SK-N-SH (cell line): ENCODE measurements around the gene STX18. TPM values are rescaled to one million over a fixed set of nuclear protein-coding genes. Genes with fewer than 3 reads are reported as not detected.

Experiments
- CTCF ChIA-PET: fragments of 300-600, 350-600 bp; formaldehyde crosslinking; extraction: SDS; loops from one replicate; lab custom pipeline; 2021; lab: Yijun Ruan, JAX
- POLR2A ChIA-PET: fragments of 350-600 bp; sonication (Branson Sonifier 250); formaldehyde crosslinking; extraction: SDS; loops from one replicate; lab custom pipeline; 2020; ENCODE audit warnings: antibody characterized with exemption, inconsistent platforms; lab: Yijun Ruan, JAX
- DNase-seq: peaks from one replicate; pipeline ENCODE4 v3.0.0; 2012
- H2AFZ ChIP-seq: fragments of 200-600 bp; sonication (generic); 2 replicates; pipeline ENCODE4 v1.8.1; 2016; ENCODE audit warnings: antibody characterized with exemption, mild to moderate bottlenecking, low read depth
- H3F3A ChIP-seq: fragments of 200-600 bp; sonication (generic); replicated peaks from 2 replicates; pipeline ENCODE3; 2016; ENCODE audit warnings: antibody characterized with exemption, mild to moderate bottlenecking; ENCODE audit not compliant: insufficient read depth
- H3K27ac ChIP-seq, 2 experiments: fragments of 200-500 bp in 1 of 2; fragments of 200-600 bp in 1 of 2; sonication (Bioruptor generic) in 1 of 2; sonication (generic), shearing (Covaris generic) in 1 of 2; 2 replicates each; pipeline versions ENCODE4 v1.5.1 to v1.6.1; 2014 to 2016; ENCODE audit warnings: low read depth in 2 of 2, inconsistent platforms in 1 of 2, low read length in 1 of 2, mild to moderate bottlenecking in 1 of 2, mixed read lengths in 1 of 2
- H3K27me3 ChIP-seq: fragments of 200-600 bp; sonication (generic), shearing (Covaris generic); 2 replicates; pipeline ENCODE4 v1.6.1; 2016; ENCODE audit warnings: mixed run types; ENCODE audit not compliant: insufficient read depth
- H3K36me3 ChIP-seq, 2 experiments: fragments of 200-500 bp in 1 of 2; fragments of 200-600 bp in 1 of 2; sonication (Bioruptor generic) in 1 of 2; sonication (generic) in 1 of 2; replicated peaks in 1 of 2; 2 replicates each; pipeline versions ENCODE3 to v1.5.1; 2014 to 2016; ENCODE audit warnings: low read length in 1 of 2, mild to moderate bottlenecking in 1 of 2; ENCODE audit not compliant: insufficient read depth in 2 of 2, control insufficient read depth in 1 of 2
- H3K4me1 ChIP-seq, 2 experiments: fragments of 200-500 bp in 1 of 2; fragments of 200-600 bp in 1 of 2; sonication (Bioruptor generic) in 1 of 2; sonication (generic), shearing (Covaris generic) in 1 of 2; 2 replicates each; pipeline versions ENCODE4 v1.5.1 to v1.6.1; 2014 to 2016; ENCODE audit warnings: low read depth in 1 of 2, low read length in 1 of 2, mixed run types in 1 of 2; ENCODE audit not compliant: insufficient read depth in 2 of 2, control insufficient read depth in 1 of 2
- H3K4me2 ChIP-seq: fragments of 200-600 bp; sonication (generic), shearing (Covaris generic); 2 replicates; pipeline ENCODE4 v1.6.1; 2017; ENCODE audit warnings: mixed run types
- H3K4me3 ChIP-seq, 2 experiments: fragments of 200-500 bp in 1 of 2; fragments of 200-600 bp in 1 of 2; sonication (Bioruptor generic) in 1 of 2; sonication (generic), shearing (Covaris generic) in 1 of 2; 2 replicates each; pipeline versions ENCODE4 v1.5.1 to v1.8.1; 2014 to 2016; ENCODE audit warnings: low read depth in 2 of 2, inconsistent platforms in 1 of 2, low read length in 1 of 2, mild to moderate bottlenecking in 1 of 2, mixed read lengths in 1 of 2, moderate library complexity in 1 of 2
- H3K79me2 ChIP-seq: fragments of 200-600 bp; sonication (generic); 2 replicates; pipeline ENCODE4 v1.8.1; 2017; ENCODE audit warnings: mild to moderate bottlenecking; ENCODE audit not compliant: insufficient read depth
- H3K9ac ChIP-seq: fragments of 200-600 bp; sonication (generic); 2 replicates; pipeline ENCODE4 v1.6.1; 2017; ENCODE audit warnings: mixed run types
- H3K9me2 ChIP-seq: fragments of 200-600 bp; sonication (generic); 2 replicates; pipeline ENCODE4 v1.6.1; 2017; ENCODE audit warnings: mixed run types
- H3K9me3 ChIP-seq: fragments of 200-600 bp; sonication (generic); 2 replicates; pipeline ENCODE4 v1.6.1; 2017; ENCODE audit warnings: mixed run types, mild to moderate bottlenecking, moderate library complexity
- H4K20me1 ChIP-seq: fragments of 200-600 bp; sonication (generic); 2 replicates; pipeline ENCODE4 v1.6.1; 2017; ENCODE audit warnings: mild to moderate bottlenecking, mixed run types; ENCODE audit not compliant: insufficient read depth
- CTCF ChIP-seq: fragments of 200-600 bp; sonication (generic); IDR thresholded peaks from 2 replicates; pipeline ENCODE4 v1.6.1; 2017; ENCODE audit warnings: antibody characterized with exemption, mild to moderate bottlenecking, moderate library complexity
- ELF1 ChIP-seq: IDR thresholded peaks from 2 replicates; pipeline ENCODE4 v1.4.0; 2012
- EP300 ChIP-seq, 2 experiments: IDR thresholded peaks; 2 replicates each; pipeline versions ENCODE4 v1.4.0 to v1.6.1; 2012; ENCODE audit warnings: borderline replicate concordance in 1 of 2, low read depth in 1 of 2, low read length in 1 of 2
- EZH2phosphoT487 ChIP-seq: fragments of 200-600 bp; sonication (generic); IDR thresholded peaks from 2 replicates; pipeline ENCODE4 v1.6.1; 2017; ENCODE audit warnings: low read depth, mixed run types, mild to moderate bottlenecking, antibody characterized with exemption, moderate library complexity, borderline replicate concordance
- FOSL2 ChIP-seq: IDR thresholded peaks from 2 replicates; pipeline ENCODE4 v1.4.0; 2012; ENCODE audit warnings: low read depth, mild to moderate bottlenecking, moderate library complexity, borderline replicate concordance
- FOXJ3 ChIP-seq: sonication (generic); formaldehyde crosslinking; IDR thresholded peaks from 2 replicates; pipeline ENCODE4 v1.5.1; 2020; ENCODE audit warnings: mild to moderate bottlenecking, missing genetic modification reagents
- JUND ChIP-seq: IDR thresholded peaks from 2 replicates; pipeline ENCODE4 v1.4.0; 2012
- MEF2A ChIP-seq: IDR thresholded peaks from 2 replicates; pipeline ENCODE4 v1.4.0; 2012; ENCODE audit warnings: low read depth, borderline replicate concordance
- NRF1 ChIP-seq: IDR thresholded peaks from 2 replicates; pipeline ENCODE4 v1.6.1; 2012; ENCODE audit warnings: low read depth, mild to moderate bottlenecking, low read length
- PBX3 ChIP-seq: IDR thresholded peaks from 2 replicates; pipeline ENCODE4; 2012
- RAD21 ChIP-seq: IDR thresholded peaks from 2 replicates; pipeline ENCODE4 v1.6.1; 2012; ENCODE audit warnings: mild to moderate bottlenecking, low read length
- RFX5 ChIP-seq: IDR thresholded peaks from 2 replicates; pipeline ENCODE4 v1.6.1; 2012; ENCODE audit warnings: mild to moderate bottlenecking, improper control_type of control experiment, low read length
- RXRA ChIP-seq: IDR thresholded peaks from 2 replicates; pipeline ENCODE4 v1.4.0; 2012; ENCODE audit warnings: low read depth, mild to moderate bottlenecking, borderline replicate concordance
- SIN3A ChIP-seq: IDR thresholded peaks from 2 replicates; pipeline ENCODE4 v1.6.1; 2012; ENCODE audit warnings: low read depth, mild to moderate bottlenecking, low read length, moderate library complexity, borderline replicate concordance
- SMC3 ChIP-seq: IDR thresholded peaks from 2 replicates; pipeline ENCODE4 v1.6.1; 2012; ENCODE audit warnings: low read depth, low read length, improper control_type of control experiment
- TAF1 ChIP-seq: IDR thresholded peaks from 2 replicates; pipeline ENCODE4 v1.6.1; 2012; ENCODE audit warnings: low read depth, mild to moderate bottlenecking, low read length, moderate library complexity, borderline replicate concordance
- TEAD4 ChIP-seq: IDR thresholded peaks from 2 replicates; pipeline ENCODE4 v1.4.0; 2012; ENCODE audit warnings: mild to moderate bottlenecking, borderline replicate concordance; ENCODE audit not compliant: insufficient read depth
- ZBTB33 ChIP-seq: IDR thresholded peaks from 2 replicates; pipeline ENCODE4 v1.4.0; 2012; ENCODE audit warnings: low read depth, borderline replicate concordance
- WGBS: methylation state at CpG from one replicate; pipeline ENCODE4 v1.1.6; 2017; ENCODE audit warnings: low lambda C conversion rate; 5-methylcytosine and 5-hydroxymethylcytosine counted together
- polyA plus RNA-seq, 3 experiments: library from polyadenylated mRNA; depleted of rRNA; stranded (reverse); fragments of >200 nt; gene quantifications; 2 replicates each; pipeline ENCODE4 v1.2.3, GENCODE V29; 2012

STX18 gene
- polyA plus RNA-seq, 1 of the 3 experiments (the other 2 are of a cell fraction) = 17.3 TPM

- Histone ChIP-seq H3K36me3 (no peaks in the 10 kb centered on the region), H3K9me2 (no peaks in the 10 kb centered on the region), H3K4me2 (no peak overlapping the region), H3K27ac (no peak overlapping the region), H3F3A (peaks cover 16% of the 10 kb centered on the region), H4K20me1 (0 out of 2 replicates have a peak, but pooled peaks cover 6% of the 10 kb centered on the region)
- peak; percentile 62 for DNase-seq
- CTCF ChIA-PET = interaction anchor here (0.6 to 4.2 kb wide), 43 partner anchors 10 to 493 kb away, joined by 3 to 37 read pairs (median 4); no protein-coding TSS in a partner anchor
- 0 out of 2 replicates have a peak, but pooled peaks have one; percentile 27 for TF ChIP-seq RFX5
- TF ChIP-seq NRF1 = no peak
- no peak for TF ChIP-seq SIN3A
- TF ChIP-seq MEF2A = no peak
- no peak for TF ChIP-seq EP300 (IDR thresholded peaks at IDR 0.05; ENCODE audit: borderline replicate concordance in 1 of 2, low read depth in 1 of 2, low read length in 1 of 2)
- peak; percentile 46; the same call in 1 of the 2 replicates for TF ChIP-seq PBX3
- no peak for TF ChIP-seq JUND
- TF ChIP-seq ELF1 = no peak
- peak; percentile 93 for TF ChIP-seq RAD21
- peak; percentile 80 for TF ChIP-seq SMC3
- TF ChIP-seq CTCF = peak; percentile 97
- no peak for TF ChIP-seq RXRA
- TF ChIP-seq, all 33 proteins: peak for 5
- no peak overlapping the region for H3K4me3 ChIP-seq
- H3K79me2 ChIP-seq = peaks cover 22% of the 10 kb centered on the region
- no peak overlapping the region for H3K9ac ChIP-seq
- H3K27me3 ChIP-seq = no peaks in the 10 kb centered on the region
- POLR2A ChIA-PET = interaction anchor here (1.1 kb wide), 1 partner anchor 36 kb away, joined by 3 read pairs; no protein-coding TSS in a partner anchor
- peaks cover 0 to 16% of the 10 kb centered on the region in 2 experiments; a peak in 2 of 4 replicates for H3K4me1 ChIP-seq
- no peak overlapping the region for H2AFZ ChIP-seq
- WGBS = 34% methylated on average over 6 of the region's 6 CpGs
- H3K9me3 ChIP-seq = no peaks in the 10 kb centered on the region
These were observed 53.1 kb downstream of the STX18 start for GRCh38 chr4:4488405-4489404.

GRCh38 chr4:4486969-4487368, 54.9 kb downstream of the STX18 start:
- H2AFZ ChIP-seq = no peak overlapping the region
- H3K27me3 ChIP-seq = no peaks in the 10 kb centered on the region
- H3F3A ChIP-seq = peaks cover 6% of the 10 kb centered on the region
- H3K9me3 ChIP-seq = no peaks in the 10 kb centered on the region
- H3K9ac ChIP-seq = no peak overlapping the region
- 0 out of 2 replicates have a peak, but pooled peaks cover 10% of the 10 kb centered on the region for H4K20me1 ChIP-seq
- 84% methylated on average over 3 of the region's 3 CpGs for WGBS
- no peaks in the 10 kb centered on the region for H3K36me3 ChIP-seq
- H3K9me2 ChIP-seq = no peaks in the 10 kb centered on the region
- peaks cover 22% of the 10 kb centered on the region for H3K79me2 ChIP-seq
- no peak for DNase-seq
- no peak overlapping the region for H3K4me3 ChIP-seq
- no peak overlapping the region for H3K4me2 ChIP-seq
- ChIA-PET CTCF (interaction anchor here (0.9 to 4.2 kb wide), 7 partner anchors 16 to 388 kb away, joined by 3 to 25 read pairs (median 3); no protein-coding TSS in a partner anchor), POLR2A (no interaction called here)
- H3K4me1 ChIP-seq = peaks cover 0 to 16% of the 10 kb centered on the region in 2 experiments; a peak in 2 of 4 replicates
- H3K27ac ChIP-seq = no peak overlapping the region
- TF ChIP-seq CTCF (no peak), JUND (no peak), TAF1 (no peak), ZBTB33 (no peak), EZH2phosphoT487 (no peak), RFX5 (no peak), FOSL2 (no peak), FOXJ3 (CRISPR knock-in tag) (no peak), NRF1 (no peak), TEAD4 (no peak)
